ENCODE results near the gene MRPS16.

The MRPS16 gene

DNA sequence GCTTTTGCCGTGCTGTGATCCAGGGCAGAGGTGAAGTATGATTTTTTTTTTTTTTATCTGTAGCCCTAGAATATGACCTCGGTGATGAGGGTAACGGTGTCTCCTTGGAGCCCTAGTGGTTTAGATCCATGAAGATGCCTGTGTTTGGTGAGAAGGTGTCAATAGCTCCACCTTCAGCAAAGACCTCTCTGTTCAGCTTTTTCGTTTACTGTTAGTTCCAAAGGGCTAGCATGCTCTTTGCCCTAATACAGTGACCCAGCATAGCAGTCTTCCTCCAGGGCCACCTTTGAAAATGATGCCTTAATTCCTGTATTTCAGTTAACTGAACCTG lies 746 bp upstream of the MRPS16 start:
- Histone ChIP-seq H3K27me3 (ENCODE audit: insufficient read depth, low read depth, severe bottlenecking) (no peaks in the 10 kb centered on the region), H3K4me3 (ENCODE audit: low read depth, low read length) (peak overlapping the region; percentile 97), H3K36me3 (peaks cover 34% of the 10 kb centered on the region), H3K9me3 (ENCODE audit: severe bottlenecking) (no peaks in the 10 kb centered on the region), H3K27ac (peak overlapping the region; percentile 91)
- TF ChIP-seq, protein P1, sequence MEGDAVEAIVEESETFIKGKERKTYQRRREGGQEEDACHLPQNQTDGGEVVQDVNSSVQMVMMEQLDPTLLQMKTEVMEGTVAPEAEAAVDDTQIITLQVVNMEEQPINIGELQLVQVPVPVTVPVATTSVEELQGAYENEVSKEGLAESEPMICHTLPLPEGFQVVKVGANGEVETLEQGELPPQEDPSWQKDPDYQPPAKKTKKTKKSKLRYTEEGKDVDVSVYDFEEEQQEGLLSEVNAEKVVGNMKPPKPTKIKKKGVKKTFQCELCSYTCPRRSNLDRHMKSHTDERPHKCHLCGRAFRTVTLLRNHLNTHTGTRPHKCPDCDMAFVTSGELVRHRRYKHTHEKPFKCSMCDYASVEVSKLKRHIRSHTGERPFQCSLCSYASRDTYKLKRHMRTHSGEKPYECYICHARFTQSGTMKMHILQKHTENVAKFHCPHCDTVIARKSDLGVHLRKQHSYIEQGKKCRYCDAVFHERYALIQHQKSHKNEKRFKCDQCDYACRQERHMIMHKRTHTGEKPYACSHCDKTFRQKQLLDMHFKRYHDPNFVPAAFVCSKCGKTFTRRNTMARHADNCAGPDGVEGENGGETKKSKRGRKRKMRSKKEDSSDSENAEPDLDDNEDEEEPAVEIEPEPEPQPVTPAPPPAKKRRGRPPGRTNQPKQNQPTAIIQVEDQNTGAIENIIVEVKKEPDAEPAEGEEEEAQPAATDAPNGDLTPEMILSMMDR (IDR thresholded peaks at IDR 0.05; ENCODE audit: low read depth, low read length), result peak; percentile 4; the same call in 1 of the 2 replicates
- no peak for DNase-seq

DNA sequence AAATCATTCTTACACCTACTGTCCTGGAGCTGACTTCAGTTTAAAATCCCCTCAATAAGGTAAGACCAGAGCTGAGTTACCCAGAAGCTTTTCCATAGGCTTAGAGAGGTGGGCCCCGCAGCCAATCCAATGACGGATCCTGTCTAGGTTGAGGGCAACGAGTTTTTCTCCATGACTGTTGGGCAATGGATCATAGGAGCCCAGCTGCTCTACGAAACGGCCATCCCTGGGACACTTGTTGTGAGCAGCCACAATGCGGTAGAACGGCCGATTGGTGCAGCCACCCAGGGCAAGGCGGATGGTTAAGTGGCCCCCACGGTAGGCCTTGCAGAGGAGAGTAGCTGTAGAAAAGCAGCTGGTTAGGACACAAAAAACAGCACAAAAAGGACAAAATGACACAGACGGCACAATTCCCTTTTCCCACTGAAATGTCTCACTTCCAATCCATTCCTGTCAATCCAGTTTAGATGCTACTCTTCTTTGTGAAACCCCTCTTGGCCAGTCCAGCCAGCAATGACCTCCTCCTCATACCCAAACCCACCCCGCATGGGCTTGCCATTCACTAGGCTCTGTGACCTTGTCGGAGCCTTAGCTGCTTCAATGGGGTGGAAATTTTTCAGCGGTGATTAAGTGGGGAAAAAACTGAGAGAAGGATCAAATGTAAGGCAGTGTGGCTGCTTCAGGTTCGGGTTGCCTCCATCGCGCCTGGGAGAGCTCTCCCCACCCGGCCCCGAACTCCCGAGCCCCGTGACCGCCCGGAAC lies 580 bp downstream of the MRPS16 start:
- TF ChIP-seq, protein P1 (IDR thresholded peaks at IDR 0.05; ENCODE audit: low read depth, low read length), result no peak
- Histone ChIP-seq H3K4me3 (ENCODE audit: low read depth, low read length) (peak overlapping the region; percentile 97), H3K27ac (peak overlapping the region; percentile 91), H3K9me3 (ENCODE audit: severe bottlenecking) (no peaks in the 10 kb centered on the region), H3K27me3 (ENCODE audit: insufficient read depth, low read depth, severe bottlenecking) (no peaks in the 10 kb centered on the region), H3K36me3 (peaks cover 37% of the 10 kb centered on the region)
- peak; percentile 28 for DNase-seq

DNA sequence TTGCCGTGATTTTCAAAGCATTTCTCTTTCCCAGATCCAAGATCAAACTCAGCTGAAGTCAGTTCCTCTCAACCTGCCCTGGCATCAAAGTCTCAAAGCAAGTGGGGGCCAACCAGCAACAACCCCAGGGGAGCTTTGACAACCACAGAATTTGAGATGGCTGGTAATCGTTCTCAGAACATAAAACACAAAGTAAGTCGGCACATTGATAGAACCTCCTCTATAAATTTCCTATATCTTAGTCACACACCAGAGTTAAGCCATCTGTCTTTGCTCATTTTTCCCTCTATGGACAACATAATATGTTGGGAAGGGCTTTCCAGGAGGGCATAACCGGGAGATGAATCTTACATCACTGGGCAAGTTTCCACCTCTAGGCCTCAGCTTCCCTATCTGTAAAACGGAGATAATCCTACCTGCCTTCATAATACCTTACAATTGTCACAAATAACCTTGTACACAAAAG lies 4.2 kb downstream of the MRPS16 start:
- no peak overlapping the region for H3K4me3 ChIP-seq (ENCODE audit: low read depth, low read length)
- H3K9me3 ChIP-seq (ENCODE audit: severe bottlenecking), result no peaks in the 10 kb centered on the region
- TF ChIP-seq, protein P1 (IDR thresholded peaks at IDR 0.05; ENCODE audit: low read depth, low read length), result no peak
- H3K27me3 ChIP-seq (ENCODE audit: insufficient read depth, low read depth, severe bottlenecking), result no peaks in the 10 kb centered on the region
- H3K36me3 ChIP-seq, result peaks cover 72% of the 10 kb centered on the region
- DNase-seq, result no peak
- H3K27ac ChIP-seq, result no peak overlapping the region; the same call in 1 of the 2 replicates

DNA sequence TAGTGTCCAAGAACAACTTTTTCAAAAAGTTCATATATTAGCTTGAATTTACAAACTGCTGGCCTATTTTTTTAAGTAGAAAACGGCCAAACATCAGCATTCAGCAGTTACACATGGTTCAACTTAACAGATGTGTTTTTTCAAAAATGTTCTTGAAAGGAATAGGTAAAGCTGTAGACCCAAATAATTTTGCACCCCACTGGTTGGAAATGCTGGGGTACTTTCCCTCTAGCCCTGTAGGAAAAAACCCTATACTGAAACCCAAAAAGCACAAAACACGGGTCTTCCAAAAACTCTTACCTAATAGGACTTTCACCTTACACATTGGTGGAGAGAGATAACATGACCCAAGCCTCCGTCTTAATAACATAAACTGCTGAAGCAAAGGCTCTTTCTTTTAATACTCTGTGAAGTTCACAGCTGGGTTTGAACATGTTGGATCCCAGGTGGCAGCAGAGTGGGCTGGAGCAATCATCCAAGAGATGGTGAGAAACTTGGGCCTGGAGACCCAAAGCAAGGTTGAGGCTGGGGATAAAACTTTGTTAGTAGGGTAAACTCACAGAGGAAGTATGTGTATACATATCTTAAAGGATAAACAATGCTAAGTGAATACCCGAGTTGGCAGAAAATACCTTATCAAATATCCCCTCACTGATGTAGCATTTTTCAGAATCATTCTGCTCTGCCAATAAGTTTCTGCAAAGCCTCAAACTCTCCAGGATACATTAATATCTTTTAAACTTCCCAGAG lies 4.8 kb downstream of the MRPS16 start:
- Histone ChIP-seq H3K27ac (peak overlapping the region; percentile 98), H3K9me3 (ENCODE audit: severe bottlenecking) (no peaks in the 10 kb centered on the region), H3K4me3 (ENCODE audit: low read depth, low read length) (peak overlapping the region; percentile 86), H3K36me3 (peaks cover 78% of the 10 kb centered on the region), H3K27me3 (ENCODE audit: insufficient read depth, low read depth, severe bottlenecking) (no peaks in the 10 kb centered on the region)
- TF ChIP-seq, protein P1 (IDR thresholded peaks at IDR 0.05; ENCODE audit: low read depth, low read length), result no peak
- DNase-seq, result no peak

DNA sequence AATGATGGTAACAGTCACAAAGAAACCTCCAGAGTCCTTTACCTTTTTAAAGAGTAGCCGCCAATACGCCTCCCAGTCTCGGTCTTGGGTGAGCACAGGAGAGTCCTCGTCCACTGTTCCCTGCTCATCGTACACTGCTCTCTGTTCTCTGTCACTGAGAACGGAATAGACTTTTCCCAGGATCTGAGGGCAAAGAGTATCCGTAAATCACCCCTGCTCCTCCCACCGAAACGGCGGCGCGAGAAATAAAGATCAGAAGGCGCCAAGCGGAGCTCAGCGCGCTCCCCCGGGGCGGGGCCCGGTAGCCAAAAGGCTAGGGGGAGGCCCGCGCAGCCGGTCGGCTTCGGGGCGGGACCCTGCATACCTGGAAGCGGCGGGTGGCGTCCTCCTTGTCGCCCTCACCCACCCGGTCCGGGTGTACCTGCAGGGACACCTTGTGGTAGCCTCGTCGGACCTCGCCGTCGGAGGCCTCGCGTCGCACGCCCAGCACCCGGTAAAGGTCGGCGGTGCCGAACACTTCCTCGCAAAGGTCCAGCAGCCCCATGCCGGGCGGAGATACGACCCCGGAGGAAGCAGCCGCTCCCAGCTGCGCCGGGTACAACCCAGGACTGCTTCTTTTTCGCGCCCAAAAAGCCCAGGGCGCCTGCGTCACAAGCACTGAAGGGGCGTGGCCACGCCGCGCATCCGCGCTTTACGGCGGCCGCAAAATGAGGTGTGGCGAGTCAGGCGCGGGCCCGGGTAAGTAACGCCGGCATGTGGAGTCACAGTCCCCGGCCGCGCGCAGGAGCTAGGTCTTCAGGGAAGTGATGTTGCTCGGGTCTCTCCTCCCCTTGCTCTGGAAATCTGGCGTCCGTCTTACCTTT lies 5.6 kb downstream of the MRPS16 start, which contains the start of gene DNAJC9:
DNAJC9 (minus strand) TSS at position 610 of the 863 bp plus-strand sequence; CDS start at position 544, 66 bp downstream.
- Histone ChIP-seq H3K36me3 (peaks cover 79% of the 10 kb centered on the region), H3K27me3 (ENCODE audit: insufficient read depth, low read depth, severe bottlenecking) (no peaks in the 10 kb centered on the region), H3K27ac (peak within 1 kb of the TSS; percentile 98)

More for the DNA sequence above, 5.6 kb downstream of the MRPS16 start, which contains the start of gene DNAJC9:
- DNase-seq, result peak; percentile 97
- TF ChIP-seq, protein P1 (IDR thresholded peaks at IDR 0.05; ENCODE audit: low read depth, low read length), result 0 out of 2 replicates have a peak, but pooled peaks have one; percentile 16
- Histone ChIP-seq H3K4me3 (ENCODE audit: low read depth, low read length) (peak within 1 kb of the TSS; percentile 86), H3K9me3 (ENCODE audit: severe bottlenecking) (no peaks in the 10 kb centered on the region)

Measured in WERI-Rb-1 (cell line).